OCI-M1 (cell line): ENCODE measurements around the gene PSTPIP2.
"Not testable (repeated sequence)": the region's sequence is repeated elsewhere in the genome, so short reads cannot be mapped to it uniquely, and the experiment has no call there.

Experiments
- DNase-seq: peaks from one replicate; lab custom pipeline; 2025; lab: John Stamatoyannopoulos, UW

Gene PSTPIP2

GRCh38 chr18:46069524-46069923 is 2.5 kb downstream of the PSTPIP2 start:
- DNase-seq, result no peak

- DNase-seq, result no peak
Observed at GRCh38 chr18:46068763-46069162, 3.3 kb downstream of the PSTPIP2 start.

DNA sequence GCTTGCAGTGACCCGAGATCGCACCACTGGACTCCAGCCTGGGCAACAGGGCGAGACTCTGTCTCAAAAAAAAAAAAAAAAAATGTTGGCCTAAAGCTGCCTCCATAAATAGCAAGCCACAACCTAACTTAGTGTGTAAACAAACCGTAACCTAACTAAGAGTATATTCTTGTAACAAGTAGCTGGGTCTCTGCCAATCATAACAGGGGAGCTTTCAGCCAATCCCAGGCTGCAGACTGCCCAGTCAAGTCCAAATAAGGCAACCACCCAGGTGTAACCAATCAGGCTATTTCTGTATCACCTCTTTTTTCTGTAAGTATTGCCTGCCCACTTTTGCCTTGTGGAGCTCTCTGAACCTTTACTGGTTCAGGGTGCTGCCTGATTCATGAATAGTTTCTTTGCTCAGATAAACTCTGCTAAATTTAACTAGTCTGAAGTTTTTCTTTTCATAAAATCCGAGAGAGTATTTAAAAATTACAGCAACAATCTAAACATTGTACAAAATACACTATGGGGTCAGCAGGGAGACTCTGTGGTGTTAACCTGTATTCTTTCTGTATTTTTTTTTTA is 4.5 kb downstream of the PSTPIP2 start:
- DNase-seq, result no peak

DNA sequence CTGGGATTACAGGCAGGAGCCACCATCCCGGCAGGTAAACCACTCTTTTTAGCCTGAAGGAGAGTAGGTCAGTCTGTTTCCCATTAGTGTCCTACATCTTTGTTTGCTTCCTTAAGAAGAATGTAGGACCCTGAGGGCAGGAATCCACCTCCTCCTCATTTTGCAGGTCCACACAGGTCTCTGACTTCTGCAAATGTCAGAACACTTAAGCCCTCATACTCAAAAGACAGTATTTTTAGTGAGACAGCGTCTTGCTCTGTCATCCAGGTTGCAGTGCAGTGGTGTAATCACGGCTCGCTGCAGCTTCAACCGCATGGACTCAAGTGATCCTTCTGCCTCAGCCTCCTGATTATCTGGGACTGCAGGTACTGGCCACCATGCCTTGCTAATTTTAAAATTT is 9.3 kb downstream of the PSTPIP2 start:
- no peak for DNase-seq

- DNase-seq, result no peak
Observed at GRCh38 chr18:46061796-46062195, 10.3 kb downstream of the PSTPIP2 start.

DNA sequence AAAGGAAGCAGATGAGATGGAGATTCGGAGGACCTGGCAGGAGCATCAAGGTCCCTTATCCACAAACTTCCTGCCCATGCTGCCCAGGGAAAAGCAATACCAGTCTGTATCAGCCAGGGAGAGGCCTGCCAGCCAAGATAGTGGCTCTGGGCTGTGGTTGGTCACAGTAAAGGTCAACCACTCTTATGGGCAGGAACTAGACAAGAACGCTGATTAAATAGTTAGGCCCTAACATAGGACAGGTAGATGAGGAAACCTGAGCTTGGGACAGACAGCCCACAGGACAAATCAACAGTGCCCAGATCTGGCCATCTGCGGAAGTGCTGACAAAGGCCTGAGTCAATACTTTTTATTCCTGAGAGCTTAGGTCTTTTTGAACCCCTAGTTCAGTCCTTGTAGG is 10.7 kb downstream of the PSTPIP2 start:
- peak; percentile 59 for DNase-seq

DNA sequence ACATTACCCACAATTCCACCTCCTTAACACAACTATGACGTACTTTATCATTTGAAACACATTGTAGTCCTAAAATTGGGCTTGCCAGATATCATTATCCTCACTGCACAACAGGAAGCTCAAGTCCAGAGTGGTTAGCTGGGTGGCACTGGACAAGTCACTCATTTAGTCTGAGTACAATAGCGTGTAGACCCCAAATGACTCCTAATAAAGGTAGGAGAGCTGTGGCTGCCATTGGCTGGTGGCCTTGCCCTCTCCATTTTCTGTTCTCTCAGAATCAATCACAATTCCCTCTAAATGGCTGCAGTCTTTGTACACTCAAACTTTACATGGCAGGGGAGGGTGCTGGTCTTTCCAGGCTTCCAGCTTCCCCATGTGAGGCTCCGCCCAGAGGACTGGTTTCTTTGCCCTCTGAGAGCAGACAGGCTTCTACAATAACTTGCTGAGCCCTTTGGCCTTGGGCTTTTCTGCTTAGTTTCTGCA is 11.7 kb downstream of the PSTPIP2 start:
- peak; percentile 95 for DNase-seq

GRCh38 chr18:46055838-46056230 is 16.2 kb downstream of the PSTPIP2 start:
- no peak for DNase-seq

GRCh38 chr18:46054956-46055837 is 16.9 kb downstream of the PSTPIP2 start:
- DNase-seq, result no peak

DNA sequence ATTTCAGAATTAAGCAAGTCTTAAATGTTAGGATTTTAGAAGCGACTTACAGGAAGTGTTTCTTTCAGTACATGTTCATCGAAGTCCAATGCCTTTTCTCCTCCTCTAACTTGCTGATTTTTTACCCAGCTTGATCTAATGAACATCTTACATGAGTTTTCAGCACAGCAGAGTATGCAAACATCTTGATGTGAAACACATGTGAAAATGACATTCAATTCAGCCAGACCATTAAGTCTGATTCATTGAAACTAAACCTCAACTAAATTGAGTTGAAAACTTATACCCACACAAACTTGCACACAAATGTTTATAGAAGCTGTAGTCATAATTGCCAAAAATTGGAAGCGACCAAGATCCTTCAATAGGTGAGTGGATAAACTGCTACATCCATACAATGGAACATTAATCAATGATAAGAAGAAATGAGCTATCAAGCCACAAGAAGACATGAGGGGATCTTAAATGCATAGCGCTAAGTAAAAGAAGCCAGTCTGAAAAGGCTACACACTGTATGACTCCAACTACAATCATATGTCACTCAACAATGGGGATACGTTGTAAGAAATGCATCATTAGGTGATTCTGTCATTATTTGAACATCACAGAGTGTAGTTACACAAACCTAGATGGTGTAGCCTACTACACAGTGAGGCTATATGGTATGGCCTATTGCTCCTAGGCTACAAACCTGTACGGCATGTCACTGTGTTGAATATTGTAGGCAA is 18.5 kb downstream of the PSTPIP2 start:
- DNase-seq, result no peak

- peak; percentile 26 for DNase-seq
Observed at GRCh38 chr18:46051731-46052461, 20.2 kb downstream of the PSTPIP2 start.

DNA sequence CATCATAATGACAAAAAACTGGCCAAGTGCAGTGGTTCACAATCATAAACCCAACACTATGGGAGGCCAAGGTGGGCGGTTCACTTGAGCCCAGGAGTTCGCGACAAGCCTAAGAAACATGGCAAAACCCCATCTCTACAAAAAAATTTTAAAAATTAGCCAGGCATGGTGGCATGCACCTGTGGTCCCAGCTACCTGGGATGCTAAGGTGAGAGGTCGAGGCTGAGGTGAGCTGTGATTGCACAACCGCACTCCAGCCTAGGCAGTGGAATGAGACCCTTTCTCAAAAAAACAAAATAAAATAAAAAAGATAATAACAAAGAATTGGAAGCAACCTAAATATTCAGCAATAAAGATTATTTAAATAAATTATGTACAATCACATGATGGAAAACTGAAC is 21.8 kb downstream of the PSTPIP2 start:
- DNase-seq, result no peak

GRCh38 chr18:46048641-46049040 is 23.4 kb downstream of the PSTPIP2 start:
- DNase-seq, result no peak

GRCh38 chr18:46047369-46047768 is 24.7 kb downstream of the PSTPIP2 start:
- DNase-seq, result not testable (repeated sequence)

DNA sequence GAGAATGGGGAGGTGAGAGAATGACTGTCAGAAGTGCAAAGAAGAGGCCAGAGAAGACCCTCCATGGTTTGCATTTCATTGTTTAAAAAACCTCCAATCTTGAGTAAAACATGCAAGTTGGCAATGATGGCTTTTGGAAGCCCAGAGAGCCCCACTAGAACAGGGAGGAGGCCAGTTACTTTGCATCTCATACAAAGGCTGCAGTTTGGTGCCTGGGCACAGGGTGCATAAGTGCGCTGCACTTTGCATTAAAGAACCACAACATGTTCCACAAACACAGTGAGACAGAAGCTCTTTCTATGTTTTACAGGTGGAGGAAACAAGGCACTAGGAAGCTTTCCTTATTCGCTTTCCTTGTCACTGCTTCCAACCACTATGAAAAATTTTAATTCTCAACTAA is 25.4 kb downstream of the PSTPIP2 start:
- DNase-seq, result no peak

DNA sequence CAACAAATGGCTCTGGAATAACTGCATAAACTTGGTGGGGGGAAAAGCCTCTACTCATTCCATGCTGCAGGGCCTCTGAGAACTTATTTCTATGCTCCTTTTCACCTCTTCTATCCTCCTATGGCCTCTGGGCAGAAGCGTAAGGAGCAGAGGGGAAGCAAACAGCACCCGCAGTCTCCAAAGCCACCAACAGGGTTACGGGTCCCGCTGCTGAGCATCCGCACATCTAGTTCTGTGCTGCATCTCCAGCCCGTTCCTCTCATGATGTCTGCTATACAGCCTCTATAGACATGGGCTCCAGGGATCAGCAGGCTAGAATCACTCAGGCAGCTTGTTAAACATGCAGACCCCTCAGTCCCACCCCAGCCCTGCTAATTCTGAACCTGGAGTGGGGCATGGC is 25.9 kb downstream of the PSTPIP2 start:
- no peak for DNase-seq

- peak; percentile 85 for DNase-seq
Observed at GRCh38 chr18:46042571-46043123, 29.4 kb downstream of the PSTPIP2 start.

DNA sequence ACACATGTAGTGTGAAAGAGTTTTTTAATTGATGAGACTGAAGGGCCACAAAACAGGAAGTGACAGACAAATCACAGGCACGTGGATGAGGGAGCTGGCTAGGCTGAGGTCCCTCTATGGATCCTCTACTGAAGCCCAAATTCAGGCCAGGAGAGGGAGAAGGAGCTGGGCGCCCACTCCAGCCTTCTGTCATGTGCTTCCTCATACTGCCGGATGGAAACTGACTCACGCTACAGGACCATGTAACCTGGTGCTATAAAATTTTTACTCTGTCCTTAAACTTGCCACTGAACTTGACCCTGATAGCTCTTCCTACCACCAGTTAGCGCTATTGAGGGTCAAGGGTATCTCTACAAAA is 31.3 kb downstream of the PSTPIP2 start:
- DNase-seq, result peak; percentile 38

- no peak for DNase-seq
Observed at GRCh38 chr18:46040033-46040746, 31.9 kb downstream of the PSTPIP2 start.

GRCh38 chr18:46037512-46038305 is 34.4 kb downstream of the PSTPIP2 start:
- DNase-seq, result no peak
